Bone marrow (tissue), 2 donors: ENCODE data around the gene CHST14.

Experiments
- DNase-seq, 2 donors: peaks; one replicate each; lab custom pipeline; 2025; lab: John Stamatoyannopoulos, UW

CHST14 gene

GRCh38 chr15:40463279-40463678 is 7.5 kb upstream of the CHST14 start:
- DNase-seq: no peak

DNA sequence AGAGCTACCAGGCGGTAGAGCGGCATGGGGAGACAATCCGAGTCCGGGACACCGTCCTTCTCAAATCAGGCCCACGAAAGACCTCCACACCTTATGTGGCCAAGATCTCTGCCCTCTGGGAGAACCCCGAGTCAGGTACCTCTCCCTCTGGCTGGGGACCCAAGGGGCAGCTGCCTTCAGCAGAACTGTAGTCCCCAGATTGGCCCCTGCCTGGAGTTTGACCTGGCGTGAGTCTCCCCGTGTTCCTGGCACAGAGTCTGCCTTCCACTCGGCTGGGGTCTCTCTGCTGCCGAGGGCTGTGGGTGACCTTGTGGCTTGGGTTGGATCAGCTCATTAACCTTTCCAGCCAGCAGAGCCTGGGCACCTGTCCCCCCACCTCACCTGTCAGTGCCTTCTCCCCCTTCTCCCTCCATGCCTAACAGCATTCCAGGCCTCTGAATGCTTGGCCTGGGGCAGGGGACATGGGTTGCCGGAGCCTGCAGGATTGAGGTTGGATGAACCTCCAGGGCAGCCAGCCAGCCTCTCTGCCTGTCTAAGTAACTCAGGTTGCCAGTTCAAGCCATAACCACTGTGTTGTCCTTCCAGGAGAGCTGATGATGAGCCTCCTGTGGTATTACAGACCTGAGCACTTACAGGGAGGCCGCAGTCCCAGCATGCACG is 6.8 kb upstream of the CHST14 start:
- no peak for DNase-seq

DNA sequence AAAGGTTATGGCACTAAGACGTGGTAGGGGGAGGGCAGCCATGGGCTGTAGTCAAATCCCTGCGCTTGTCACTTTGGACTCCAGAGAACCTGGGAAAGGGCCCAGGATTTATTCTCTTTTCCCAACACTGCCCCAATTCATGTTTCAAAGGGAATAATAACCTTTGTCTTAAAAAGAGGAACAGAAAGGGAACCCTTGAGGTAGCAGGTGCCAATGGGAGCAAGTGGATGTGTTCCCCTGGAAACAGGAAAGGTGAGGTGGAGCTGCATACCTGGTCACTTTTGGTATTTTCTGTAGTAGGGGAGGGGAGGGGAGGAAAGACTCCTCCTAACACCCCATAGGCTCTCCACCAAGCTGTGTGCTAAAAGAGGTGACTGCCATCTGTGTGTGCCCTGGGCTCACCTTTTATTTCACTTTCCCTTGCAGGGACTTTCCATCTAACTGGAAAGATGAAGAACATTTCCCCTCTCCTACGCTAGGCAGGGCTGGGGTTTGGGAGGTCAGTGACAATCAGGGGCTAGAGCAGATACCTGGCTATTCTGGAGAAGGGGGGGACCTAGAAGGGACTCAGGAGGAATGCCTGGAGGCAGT is 6.1 kb upstream of the CHST14 start:
- no peak for DNase-seq

DNA sequence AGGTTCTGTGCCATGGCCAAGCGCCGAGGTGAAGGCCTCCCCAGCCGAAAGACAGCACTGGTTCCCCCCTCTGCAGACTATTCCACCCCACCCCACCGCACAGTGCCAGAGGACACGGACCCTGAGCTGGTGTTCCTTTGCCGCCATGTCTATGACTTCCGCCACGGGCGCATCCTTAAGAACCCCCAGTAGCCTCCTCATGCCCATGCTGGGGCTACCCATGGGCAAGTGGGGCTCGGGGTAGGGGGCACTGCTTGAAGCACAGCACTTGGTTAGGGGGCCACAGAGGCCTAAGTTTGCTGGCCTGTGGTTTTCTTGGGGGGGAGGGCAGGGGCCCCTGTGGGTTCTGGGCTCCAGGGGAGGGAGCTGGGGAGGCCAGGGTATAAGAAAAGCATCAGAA is 4.8 kb upstream of the CHST14 start:
- DNase-seq: no peak

DNA sequence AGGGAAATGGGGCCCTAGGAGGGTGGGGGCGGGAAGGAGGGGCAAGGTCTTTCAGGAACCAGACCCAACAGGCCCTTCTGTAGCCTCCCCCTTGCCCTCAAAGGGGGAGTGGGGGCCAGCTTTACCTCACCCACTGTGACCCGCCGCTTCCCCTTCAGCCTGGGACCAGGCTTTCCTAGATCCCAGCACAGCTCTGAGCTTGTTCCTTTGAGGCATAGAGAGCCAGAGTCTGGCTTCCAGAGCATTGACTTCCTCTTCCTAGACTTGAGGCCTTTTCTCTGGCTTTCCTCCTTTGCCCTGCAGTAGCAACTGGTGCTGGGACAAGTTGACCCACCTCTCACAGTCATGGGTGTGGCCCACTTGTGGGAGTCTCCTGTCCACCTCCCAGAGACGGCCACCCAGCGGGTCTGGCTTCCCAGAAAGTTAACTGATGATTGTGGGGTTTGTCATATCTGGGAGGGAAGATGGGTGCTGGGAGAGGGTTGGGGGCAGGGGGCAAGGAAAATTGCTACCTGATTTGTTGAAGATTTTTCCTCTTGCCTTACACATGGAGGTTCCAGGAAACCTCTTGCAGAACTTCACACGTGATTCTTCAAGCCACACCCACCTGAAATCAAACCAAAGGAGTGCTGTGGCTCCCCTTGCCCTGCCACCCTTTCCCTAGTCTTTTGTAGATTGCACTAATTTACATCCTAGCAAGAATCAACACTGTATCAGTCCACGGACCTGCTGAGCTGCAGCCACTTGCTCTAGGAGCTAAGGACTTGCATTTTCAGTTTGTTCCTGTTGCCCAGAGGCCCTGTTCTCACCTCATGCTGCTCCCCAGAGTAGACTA is 4.1 kb upstream of the CHST14 start:
- DNase-seq: no peak

DNA sequence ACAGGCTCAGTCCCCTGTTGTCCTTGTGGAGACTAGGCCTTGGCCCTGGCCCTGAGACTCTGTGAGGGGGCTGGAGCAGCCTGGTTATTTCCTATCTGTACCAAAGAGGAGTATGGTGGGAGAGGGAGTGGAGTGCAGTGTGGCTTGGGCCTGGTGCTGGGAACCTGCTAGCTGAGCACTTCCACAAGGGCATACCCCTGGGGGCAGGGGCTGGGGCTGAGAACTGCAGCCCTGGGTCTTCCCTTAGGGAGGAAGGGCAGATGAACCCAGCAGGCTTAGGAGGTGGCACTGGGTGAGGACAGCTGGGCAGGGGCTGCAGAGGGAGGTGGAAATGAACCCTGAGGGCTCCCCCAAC is 3.5 kb upstream of the CHST14 start:
- DNase-seq: no peak

DNA sequence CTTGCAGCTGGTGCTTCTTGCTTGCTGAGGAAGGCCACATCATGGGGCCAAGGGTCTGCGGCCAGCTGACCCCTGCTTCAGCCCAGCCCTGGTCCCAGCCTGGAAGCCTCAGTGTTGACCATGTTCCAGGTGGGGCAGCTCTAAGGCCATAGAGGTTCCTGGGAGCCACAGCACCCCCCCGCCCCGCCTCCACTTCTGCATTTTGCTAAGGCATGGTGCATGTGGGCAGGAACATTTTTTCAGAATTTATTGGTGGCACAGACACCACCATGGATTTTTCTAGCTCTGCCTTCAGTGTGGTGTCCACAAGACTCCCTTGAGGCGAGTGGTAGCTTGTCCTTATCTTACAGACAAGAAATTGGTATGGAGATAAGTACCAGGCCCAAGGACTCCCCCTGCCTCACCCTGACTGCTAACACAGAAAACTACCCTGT is 1.9 kb upstream of the CHST14 start:
- DNase-seq: no peak

- DNase-seq: no peak
Observed at GRCh38 chr15:40469776-40470390, 901 bp upstream of the CHST14 start.

DNA sequence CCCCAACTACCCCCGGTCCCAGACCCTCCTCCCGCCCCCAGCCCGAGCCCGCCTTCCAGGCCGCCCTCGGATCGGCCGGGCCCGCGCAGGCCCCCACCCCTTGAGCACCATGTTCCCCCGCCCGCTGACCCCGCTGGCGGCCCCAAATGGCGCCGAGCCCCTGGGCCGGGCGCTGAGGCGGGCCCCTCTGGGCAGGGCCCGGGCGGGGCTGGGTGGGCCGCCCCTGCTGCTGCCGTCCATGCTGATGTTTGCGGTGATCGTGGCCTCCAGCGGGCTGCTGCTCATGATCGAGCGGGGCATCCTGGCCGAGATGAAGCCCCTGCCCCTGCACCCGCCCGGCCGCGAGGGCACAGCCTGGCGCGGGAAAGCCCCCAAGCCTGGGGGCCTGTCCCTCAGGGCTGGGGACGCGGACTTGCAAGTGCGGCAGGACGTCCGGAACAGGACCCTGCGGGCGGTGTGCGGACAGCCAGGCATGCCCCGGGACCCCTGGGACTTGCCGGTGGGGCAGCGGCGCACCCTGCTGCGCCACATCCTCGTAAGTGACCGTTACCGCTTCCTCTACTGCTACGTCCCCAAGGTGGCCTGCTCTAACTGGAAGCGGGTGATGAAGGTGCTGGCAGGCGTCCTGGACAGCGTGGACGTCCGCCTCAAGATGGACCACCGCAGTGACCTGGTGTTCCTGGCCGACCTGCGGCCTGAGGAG is 472 bp downstream of the CHST14 start:
- DNase-seq: peak in 1 of 2 donors; percentile 12

DNA sequence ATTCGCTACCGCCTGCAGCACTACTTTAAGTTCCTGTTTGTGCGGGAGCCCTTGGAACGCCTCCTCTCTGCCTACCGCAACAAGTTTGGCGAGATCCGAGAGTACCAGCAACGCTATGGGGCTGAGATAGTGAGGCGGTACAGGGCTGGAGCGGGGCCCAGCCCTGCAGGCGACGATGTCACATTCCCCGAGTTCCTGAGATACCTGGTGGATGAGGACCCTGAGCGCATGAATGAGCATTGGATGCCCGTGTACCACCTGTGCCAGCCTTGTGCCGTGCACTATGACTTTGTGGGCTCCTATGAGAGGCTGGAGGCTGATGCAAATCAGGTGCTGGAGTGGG is 995 bp downstream of the CHST14 start:
- DNase-seq: no peak

DNA sequence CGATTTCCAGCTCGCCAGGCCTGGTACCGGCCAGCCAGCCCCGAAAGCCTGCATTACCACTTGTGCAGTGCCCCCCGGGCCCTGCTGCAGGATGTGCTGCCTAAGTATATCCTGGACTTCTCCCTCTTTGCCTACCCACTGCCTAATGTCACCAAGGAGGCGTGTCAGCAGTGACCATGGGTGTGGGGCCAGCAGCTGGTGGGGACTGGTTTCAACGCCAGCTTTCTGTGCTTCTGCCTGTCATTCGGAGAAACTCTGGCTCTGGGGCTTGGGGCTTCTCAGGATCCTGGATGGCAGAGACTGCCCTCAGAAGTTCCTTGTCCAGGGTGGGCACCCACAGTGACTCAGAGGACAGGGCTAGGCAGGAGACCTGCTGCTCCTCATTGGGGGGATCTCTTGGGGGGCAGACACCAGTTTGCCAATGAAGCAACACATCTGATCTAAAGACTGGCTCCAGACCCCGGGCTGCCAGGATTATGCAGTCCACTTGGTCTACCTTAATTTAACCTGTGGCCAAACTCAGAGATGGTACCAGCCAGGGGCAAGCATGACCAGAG is 1.5 kb downstream of the CHST14 start:
- DNase-seq: no peak

GRCh38 chr15:40474581-40474980 is 3.8 kb downstream of the CHST14 start:
- no peak for DNase-seq

DNA sequence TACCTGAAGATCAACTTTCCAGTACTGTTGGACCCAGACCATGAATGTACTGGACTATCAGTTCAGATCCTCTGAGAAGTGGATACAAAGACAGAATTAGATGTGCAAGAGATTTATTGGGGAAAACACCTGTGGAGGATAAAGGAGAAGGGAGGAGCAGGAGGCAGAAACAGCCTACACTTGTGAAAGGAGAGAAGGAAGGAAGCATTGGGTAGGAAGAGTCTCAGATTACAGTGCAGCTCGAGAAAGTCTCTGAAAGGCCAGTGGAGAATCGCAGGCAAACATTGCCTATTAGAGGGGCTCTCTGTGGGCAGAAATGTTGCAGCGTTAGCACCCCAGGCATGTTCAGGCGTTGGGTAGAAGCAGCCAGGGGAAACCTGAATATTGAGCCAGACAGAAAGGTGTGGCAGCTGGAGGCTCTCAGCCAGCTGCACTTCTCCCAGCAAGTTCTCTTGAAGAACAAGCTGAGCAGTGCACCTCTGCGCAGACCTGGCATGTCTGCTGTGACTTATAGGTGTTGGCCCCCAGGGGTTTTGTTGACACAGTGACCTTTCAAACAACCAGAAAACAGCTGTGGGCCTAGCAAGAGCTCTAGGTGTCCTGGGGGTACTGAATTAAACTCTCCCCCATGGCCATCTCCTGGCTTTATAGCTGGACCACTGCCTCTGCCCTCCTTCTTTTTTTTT is 7.0 kb downstream of the CHST14 start:
- DNase-seq: no peak

DNA sequence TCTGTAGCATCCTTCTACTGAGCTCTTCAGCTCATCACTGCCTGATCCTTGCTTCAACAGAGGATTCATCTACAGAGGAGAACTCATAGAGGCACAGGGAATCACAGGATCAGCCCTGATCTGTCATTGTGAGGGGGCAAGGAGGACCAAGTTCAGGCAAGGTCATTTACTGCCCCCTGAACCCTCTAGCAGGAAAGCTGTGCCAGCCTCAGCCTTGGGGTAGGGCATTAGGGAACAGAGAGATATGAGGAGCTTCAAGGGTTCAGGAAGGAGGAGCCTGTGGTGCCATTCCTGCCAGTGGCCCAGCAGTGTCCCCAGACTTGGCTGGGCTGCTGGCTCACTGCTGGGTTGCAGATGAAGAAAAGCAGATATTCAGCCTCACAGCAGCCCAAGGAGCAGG is 8.2 kb downstream of the CHST14 start:
- no peak for DNase-seq

DNA sequence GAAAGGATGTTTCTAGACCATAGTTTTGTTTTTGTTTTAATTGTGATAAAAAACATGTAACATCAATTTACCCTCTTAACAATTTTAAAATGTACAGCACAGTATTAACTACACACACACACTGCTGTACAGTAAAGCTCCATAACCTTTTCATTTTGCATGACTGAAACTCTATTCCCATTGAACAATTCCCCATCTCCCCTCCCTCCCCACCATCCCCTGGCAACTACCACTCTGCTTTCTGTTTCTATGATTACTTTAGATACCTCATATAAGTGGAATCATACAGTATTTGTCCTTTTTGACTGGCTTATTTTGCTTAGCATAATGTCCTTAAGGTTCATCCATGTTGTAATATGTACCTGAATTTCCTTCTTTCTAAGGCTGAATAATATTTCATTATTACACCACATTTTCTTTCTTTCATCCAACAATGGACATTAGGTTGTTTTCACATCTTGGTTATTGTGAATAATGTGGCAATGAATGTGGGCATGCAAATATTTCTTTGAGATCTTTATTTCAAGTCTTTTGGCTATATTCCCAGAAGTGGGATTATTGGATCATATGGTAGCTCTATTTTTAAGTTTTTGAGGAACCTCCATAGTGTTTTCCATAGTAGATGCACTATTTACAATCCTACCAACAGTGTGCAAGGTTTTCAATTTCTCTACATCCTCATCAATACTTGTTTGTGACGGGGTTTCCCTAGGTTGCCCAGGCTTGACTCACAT is 10.7 kb downstream of the CHST14 start:
- no peak for DNase-seq

GRCh38 chr15:40483919-40484318 is 13.1 kb downstream of the CHST14 start:
- no peak for DNase-seq

- no peak for DNase-seq
Observed at GRCh38 chr15:40486066-40486770, 15.4 kb downstream of the CHST14 start.

DNA sequence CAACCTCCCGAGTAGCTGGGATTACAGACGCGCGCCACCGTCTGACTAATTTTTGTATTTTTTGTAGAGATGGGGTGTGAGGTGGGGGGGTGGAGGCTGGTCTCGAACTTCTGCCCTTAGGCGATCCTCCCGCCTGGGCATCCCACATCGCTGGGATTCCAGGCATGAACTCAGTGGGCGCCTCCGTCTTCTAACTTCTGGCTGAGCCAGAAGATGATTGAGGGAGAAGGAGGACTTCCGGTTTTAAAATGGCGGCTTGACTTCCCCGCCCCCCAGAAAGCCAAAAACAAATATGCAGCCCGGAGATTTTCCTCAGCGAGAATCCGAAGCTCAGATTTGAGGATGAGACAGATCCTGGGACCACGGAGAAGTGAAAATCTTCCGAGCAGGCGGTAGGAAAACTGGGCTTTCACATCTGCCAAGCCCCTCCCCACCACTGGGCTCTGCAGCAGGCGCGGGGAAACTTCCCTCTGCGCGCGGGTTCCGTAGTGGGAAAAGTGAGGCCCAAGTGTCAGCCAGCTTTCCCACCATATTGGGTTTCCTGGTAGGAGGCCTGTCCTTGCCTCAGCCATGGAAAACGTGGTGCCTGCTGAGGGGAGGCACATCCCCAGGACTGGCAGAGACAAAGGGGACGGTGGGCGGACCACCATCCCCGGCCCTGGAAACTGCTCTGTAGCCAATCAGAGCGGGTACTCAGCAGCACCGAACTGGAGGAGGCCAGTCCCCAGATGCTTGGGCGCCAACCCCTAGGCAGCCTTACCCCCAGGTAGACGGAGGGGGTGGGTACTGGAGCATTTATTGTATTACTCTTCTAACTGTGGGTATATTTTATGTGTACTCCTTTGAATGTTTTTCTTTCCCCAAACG is 17.3 kb downstream of the CHST14 start:
- DNase-seq: no peak
